Measurements from ENCODE around the gene ZDHHC14. TPM values are rescaled to one million over a fixed set of nuclear protein-coding genes. Genes with fewer than 3 reads are reported as not detected.

Gene ZDHHC14
- polyA plus RNA-seq, 2 of the 4 experiments (the other 2 are of a cell fraction), result 2.2 to 2.8 TPM

- Histone ChIP-seq H3K4me3 (no peak overlapping the region), H3K9me3 (no peaks in the 10 kb centered on the region), H3K4me1 (peaks cover 10% of the 10 kb centered on the region), H3K4me2 (no peak overlapping the region), H3K27ac (no peak overlapping the region)
- ATAC-seq (no peak), FAIRE-seq (no peak), DNase-seq (ENCODE audit: low read depth in 1 of 2, low spot score in 1 of 2) (no peak)
- ChIA-PET POLR2A (no interaction called here), CTCF (no interaction called here)
- WGBS (ENCODE audit: missing lambda C conversion rate), result 85% methylated on average over 9 of the region's 37 CpGs
- TF ChIP-seq, protein P1, sequence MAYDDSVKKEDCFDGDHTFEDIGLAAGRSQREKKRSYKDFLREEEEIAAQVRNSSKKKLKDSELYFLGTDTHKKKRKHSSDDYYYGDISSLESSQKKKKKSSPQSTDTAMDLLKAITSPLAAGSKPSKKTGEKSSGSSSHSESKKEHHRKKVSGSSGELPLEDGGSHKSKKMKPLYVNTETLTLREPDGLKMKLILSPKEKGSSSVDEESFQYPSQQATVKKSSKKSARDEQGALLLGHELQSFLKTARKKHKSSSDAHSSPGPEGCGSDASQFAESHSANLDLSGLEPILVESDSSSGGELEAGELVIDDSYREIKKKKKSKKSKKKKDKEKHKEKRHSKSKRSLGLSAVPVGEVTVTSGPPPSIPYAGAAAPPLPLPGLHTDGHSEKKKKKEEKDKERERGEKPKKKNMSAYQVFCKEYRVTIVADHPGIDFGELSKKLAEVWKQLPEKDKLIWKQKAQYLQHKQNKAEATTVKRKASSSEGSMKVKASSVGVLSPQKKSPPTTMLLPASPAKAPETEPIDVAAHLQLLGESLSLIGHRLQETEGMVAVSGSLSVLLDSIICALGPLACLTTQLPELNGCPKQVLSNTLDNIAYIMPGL (CRISPR knock-in tag; IDR thresholded peaks at IDR 0.05; ENCODE audit: borderline replicate concordance), result no peak
- no peak for TF ChIP-seq JUN (IDR thresholded peaks at IDR 0.05)
- TF ChIP-seq RNF2 (IDR thresholded peaks at IDR 0.05; ENCODE audit: borderline replicate concordance, low read depth), result no peak
- TF ChIP-seq POLR2AphosphoS2 (conservative IDR thresholded peaks at IDR 0.05; ENCODE audit: low read length), result no peak
- TF ChIP-seq HDAC2 (IDR thresholded peaks at IDR 0.05), result no peak
- no peak for TF ChIP-seq HOXB5 (CRISPR knock-in tag; IDR thresholded peaks at IDR 0.05)
- no peak for TF ChIP-seq ZC3H11A (IDR thresholded peaks at IDR 0.05)
- no peak for TF ChIP-seq ZFP36 (IDR thresholded peaks at IDR 0.05; ENCODE audit: borderline replicate concordance, partially characterized antibody)
- no peak for TF ChIP-seq NFE2L2 (conservative IDR thresholded peaks at IDR 0.05; ENCODE audit: low read length)
- TF ChIP-seq NR3C1 (IDR thresholded peaks at IDR 0.05), result no peak
- TF ChIP-seq BHLHE40 (IDR thresholded peaks at IDR 0.05; ENCODE audit: low read depth, low read length), result no peak
- TF ChIP-seq USF2 (IDR thresholded peaks at IDR 0.05), result no peak
- TF ChIP-seq KDM5A (IDR thresholded peaks at IDR 0.05), result no peak
- TF ChIP-seq BCL3 (IDR thresholded peaks at IDR 0.05), result no peak
- TF ChIP-seq CTCF (IDR thresholded peaks at IDR 0.05), result no peak
- TF ChIP-seq PHF8 (IDR thresholded peaks at IDR 0.05; ENCODE audit: borderline replicate concordance, low read depth), result no peak
Observed at GRCh38 chr6:157672726-157673412, 291.9 kb downstream of the ZDHHC14 start.

GRCh38 chr6:157673596-157673995 is 292.6 kb downstream of the ZDHHC14 start:
- DNase-seq (ENCODE audit: low read depth in 1 of 2, low spot score in 1 of 2) (no peak), FAIRE-seq (no peak), ATAC-seq (no peak)
- H3K4me1 ChIP-seq, result peaks cover 10% of the 10 kb centered on the region
- ChIA-PET POLR2A (no interaction called here), CTCF (no interaction called here)
- H3K4me2 ChIP-seq, result no peak overlapping the region
- no peak overlapping the region for H3K27ac ChIP-seq
- 89% methylated on average over 15 of the region's 15 CpGs for WGBS (ENCODE audit: missing lambda C conversion rate)
- H3K9me3 ChIP-seq, result no peaks in the 10 kb centered on the region
- no peak overlapping the region for H3K4me3 ChIP-seq
- TF ChIP-seq, protein P1 (CRISPR knock-in tag; IDR thresholded peaks at IDR 0.05; ENCODE audit: borderline replicate concordance), result no peak
- TF ChIP-seq, protein P2, sequence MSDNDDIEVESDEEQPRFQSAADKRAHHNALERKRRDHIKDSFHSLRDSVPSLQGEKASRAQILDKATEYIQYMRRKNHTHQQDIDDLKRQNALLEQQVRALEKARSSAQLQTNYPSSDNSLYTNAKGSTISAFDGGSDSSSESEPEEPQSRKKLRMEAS (IDR thresholded peaks at IDR 0.05), result no peak
- TF ChIP-seq FOSB (CRISPR knock-in tag; IDR thresholded peaks at IDR 0.05), result no peak
- no peak for TF ChIP-seq TP53 (CRISPR knock-in tag; IDR thresholded peaks at IDR 0.05)
- no peak for TF ChIP-seq NR3C1 (IDR thresholded peaks at IDR 0.05)
- TF ChIP-seq, protein P3, sequence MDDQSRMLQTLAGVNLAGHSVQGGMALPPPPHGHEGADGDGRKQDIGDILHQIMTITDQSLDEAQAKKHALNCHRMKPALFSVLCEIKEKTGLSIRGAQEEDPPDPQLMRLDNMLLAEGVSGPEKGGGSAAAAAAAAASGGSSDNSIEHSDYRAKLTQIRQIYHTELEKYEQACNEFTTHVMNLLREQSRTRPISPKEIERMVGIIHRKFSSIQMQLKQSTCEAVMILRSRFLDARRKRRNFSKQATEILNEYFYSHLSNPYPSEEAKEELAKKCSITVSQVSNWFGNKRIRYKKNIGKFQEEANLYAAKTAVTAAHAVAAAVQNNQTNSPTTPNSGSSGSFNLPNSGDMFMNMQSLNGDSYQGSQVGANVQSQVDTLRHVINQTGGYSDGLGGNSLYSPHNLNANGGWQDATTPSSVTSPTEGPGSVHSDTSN (IDR thresholded peaks at IDR 0.05), result no peak
- no peak for TF ChIP-seq USF2 (IDR thresholded peaks at IDR 0.05)
- no peak for TF ChIP-seq NPAS2 (CRISPR knock-in tag; IDR thresholded peaks at IDR 0.05; ENCODE audit: borderline replicate concordance)
- no peak for TF ChIP-seq HOXB13 (CRISPR knock-in tag; IDR thresholded peaks at IDR 0.05; ENCODE audit: low read depth)
- TF ChIP-seq, protein P4, sequence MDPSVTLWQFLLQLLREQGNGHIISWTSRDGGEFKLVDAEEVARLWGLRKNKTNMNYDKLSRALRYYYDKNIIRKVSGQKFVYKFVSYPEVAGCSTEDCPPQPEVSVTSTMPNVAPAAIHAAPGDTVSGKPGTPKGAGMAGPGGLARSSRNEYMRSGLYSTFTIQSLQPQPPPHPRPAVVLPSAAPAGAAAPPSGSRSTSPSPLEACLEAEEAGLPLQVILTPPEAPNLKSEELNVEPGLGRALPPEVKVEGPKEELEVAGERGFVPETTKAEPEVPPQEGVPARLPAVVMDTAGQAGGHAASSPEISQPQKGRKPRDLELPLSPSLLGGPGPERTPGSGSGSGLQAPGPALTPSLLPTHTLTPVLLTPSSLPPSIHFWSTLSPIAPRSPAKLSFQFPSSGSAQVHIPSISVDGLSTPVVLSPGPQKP (IDR thresholded peaks at IDR 0.05; ENCODE audit: low read depth, low read length), result no peak
- TF ChIP-seq HOXB5 (CRISPR knock-in tag; IDR thresholded peaks at IDR 0.05), result no peak
- no peak for TF ChIP-seq ZC3H11A (IDR thresholded peaks at IDR 0.05)
- no peak for TF ChIP-seq GATA3 (IDR thresholded peaks at IDR 0.05; ENCODE audit: borderline replicate concordance)
- no peak for TF ChIP-seq BHLHE40 (IDR thresholded peaks at IDR 0.05; ENCODE audit: low read depth, low read length)
- no peak for TF ChIP-seq EHF (CRISPR knock-in tag; IDR thresholded peaks at IDR 0.05)

Data from A549 (cell line).